ENCODE data around the gene OSBPL7. TPM values are rescaled to one million over a fixed set of nuclear protein-coding genes. Genes with fewer than 3 reads are reported as not detected.

OSBPL7 gene
- total and polyA plus RNA-seq, 2 of the 13 experiments (the other 11 are each of a cell fraction or from before 2014, with no cell fraction given) = 4.7 to 6.6 TPM

DNA sequence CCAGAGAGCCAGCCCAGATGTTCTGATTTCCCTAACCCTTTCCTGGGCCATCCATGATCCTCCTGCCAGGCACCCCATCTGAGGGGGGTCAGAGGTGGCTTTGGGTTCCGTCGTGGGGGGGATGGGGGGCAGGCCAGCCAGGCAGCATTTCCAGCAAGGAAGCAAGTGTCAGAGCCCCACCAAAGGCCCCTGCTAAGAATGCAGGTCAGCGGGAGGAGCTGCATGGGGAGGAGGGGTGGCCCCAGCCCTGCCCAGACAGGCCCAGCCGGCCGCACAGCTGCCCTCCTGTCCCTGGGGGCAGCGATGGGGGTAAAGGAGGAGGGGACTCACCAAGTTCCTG lies 21.8 kb upstream of the OSBPL7 start (continued):
- TF ChIP-seq, protein P1, sequence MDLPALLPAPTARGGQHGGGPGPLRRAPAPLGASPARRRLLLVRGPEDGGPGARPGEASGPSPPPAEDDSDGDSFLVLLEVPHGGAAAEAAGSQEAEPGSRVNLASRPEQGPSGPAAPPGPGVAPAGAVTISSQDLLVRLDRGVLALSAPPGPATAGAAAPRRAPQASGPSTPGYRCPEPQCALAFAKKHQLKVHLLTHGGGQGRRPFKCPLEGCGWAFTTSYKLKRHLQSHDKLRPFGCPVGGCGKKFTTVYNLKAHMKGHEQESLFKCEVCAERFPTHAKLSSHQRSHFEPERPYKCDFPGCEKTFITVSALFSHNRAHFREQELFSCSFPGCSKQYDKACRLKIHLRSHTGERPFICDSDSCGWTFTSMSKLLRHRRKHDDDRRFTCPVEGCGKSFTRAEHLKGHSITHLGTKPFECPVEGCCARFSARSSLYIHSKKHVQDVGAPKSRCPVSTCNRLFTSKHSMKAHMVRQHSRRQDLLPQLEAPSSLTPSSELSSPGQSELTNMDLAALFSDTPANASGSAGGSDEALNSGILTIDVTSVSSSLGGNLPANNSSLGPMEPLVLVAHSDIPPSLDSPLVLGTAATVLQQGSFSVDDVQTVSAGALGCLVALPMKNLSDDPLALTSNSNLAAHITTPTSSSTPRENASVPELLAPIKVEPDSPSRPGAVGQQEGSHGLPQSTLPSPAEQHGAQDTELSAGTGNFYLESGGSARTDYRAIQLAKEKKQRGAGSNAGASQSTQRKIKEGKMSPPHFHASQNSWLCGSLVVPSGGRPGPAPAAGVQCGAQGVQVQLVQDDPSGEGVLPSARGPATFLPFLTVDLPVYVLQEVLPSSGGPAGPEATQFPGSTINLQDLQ (CRISPR knock-in tag; IDR thresholded peaks at IDR 0.05) = no peak
- TF ChIP-seq, protein P2, sequence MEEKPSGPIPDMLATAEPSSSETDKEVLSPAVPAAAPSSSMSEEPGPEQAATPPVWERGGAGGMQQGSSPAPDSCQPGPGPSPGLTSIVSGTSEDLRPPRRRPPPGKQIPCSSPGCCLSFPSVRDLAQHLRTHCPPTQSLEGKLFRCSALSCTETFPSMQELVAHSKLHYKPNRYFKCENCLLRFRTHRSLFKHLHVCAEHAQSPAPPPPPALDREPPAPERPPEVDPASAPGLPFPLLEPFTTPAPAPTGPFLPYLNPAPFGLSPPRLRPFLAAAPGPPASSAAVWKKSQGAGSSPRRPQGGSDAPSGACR (CRISPR knock-in tag; IDR thresholded peaks at IDR 0.05) = no peak

DNA sequence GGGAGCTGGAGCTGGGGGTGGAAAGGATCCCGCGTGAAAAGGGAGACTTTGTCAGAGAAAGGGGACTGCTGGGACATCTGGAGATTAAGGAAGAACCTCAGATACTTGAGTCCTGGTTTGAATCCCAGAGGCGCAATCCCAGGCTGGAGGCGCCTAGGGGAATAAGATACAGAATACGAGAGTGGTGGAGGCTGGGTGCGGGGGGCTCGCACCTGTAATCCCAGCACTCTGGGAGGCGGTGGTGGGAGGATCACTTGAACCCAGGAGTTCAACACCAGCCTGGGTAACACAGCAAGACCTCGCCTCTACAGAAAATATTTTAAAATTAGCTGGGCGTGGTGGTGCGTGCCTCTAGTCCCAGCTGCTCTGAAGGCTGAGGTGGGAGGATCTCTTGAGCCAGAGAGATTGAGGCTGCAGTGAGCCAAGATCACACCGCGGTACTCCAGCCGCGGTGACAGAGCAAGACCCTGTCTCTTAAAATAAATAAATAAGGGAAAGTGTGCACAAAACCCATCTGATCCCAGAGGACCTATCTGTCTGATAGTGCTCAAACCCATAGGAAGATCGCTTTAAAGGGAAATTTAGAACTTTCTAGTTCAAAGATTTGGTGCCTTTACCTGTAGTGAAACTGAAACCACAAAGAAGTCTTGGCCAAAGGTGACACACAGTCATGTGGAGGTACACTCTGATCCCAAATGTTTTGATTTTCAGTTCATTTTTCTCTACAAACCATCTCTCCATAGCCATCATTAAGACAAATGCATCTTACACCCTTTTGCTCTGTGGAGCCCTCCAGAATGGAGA lies 20.1 kb upstream of the OSBPL7 start:
- peak overlapping the region; percentile 80 to 95 (median 84) for H3K4me3 ChIP-seq (replicated peaks in 1 of 3; ENCODE audit: insufficient read depth in 1 of 3, low read depth in 2 of 3, low read length in 3 of 3)
- DNase-seq (ENCODE audit: low spot score) = no peak
- ChIA-PET POLR2A (interaction anchor here (0.9 to 2.8 kb wide), 18 partner anchors 9 to 192 kb away, joined by 3 to 56 read pairs (median 5); partner anchors contain the start of genes CDK5RAP3, KPNB1, LRRC46 and MRPL10), CTCF (ENCODE audit: low intra/inter-chr PET ratio, low total read pairs) (interaction anchor here (0.9 to 5.6 kb wide), 3 partner anchors 48 to 129 kb away, joined by 3 to 162 read pairs (median 10); partner anchors contain the start of genes CDK5RAP3 and SP2)
- peak overlapping the region; percentile 84 for H3K9ac ChIP-seq (ENCODE audit: insufficient read depth, low read depth, low read length)
- FAIRE-seq = no peak
- no peaks in the 10 kb centered on the region for H4K20me1 ChIP-seq (ENCODE audit: insufficient read depth, low read length)
- no peaks in the 10 kb centered on the region; a peak in 1 of 5 replicates for H3K27me3 ChIP-seq (ENCODE audit: control insufficient read depth in 1 of 2, insufficient read depth in 2 of 2, low read length in 2 of 2)
- no peaks in the 10 kb centered on the region; a peak in 2 of 5 replicates for H3K36me3 ChIP-seq (replicated peaks in 1 of 2; ENCODE audit: control insufficient read depth in 1 of 2, insufficient read depth in 2 of 2, low read length in 2 of 2)
- H3K4me2 ChIP-seq (ENCODE audit: low read depth, low read length) = peak overlapping the region; percentile 89
- no peaks in the 10 kb centered on the region for H3K9me3 ChIP-seq (ENCODE audit: low read length)
- peaks cover 72% of the 10 kb centered on the region for H3K4me1 ChIP-seq (ENCODE audit: insufficient read depth, low read length)
- in situ Hi-C loops (cut with HindIII; ENCODE audit: extremely low pct_ligation_motif_present, low pct_unique_long_range_greater_than_20kb) (loop anchor here (5.0 kb wide), 2 partner anchors 51 to 176 kb away; no protein-coding TSS in a partner anchor), intact Hi-C loops (cut with micrococcal nuclease; ENCODE audit: unreplicated experiment) (loop anchor here (1.0 to 2.0 kb wide), 5 partner anchors 49 to 177 kb away; no protein-coding TSS in a partner anchor)
- peak overlapping the region; percentile 66 for H3K27ac ChIP-seq (ENCODE audit: extremely low read length, insufficient read depth, low read length)
- H3K79me2 ChIP-seq (ENCODE audit: insufficient read depth, low read length) = peaks cover 10% of the 10 kb centered on the region
- no TSS peak for BruUV-seq (replicated peaks)
- ATAC-seq = peak; percentile 39
- WGBS (ENCODE audit: low lambda C conversion rate) = 12% methylated on average over 16 of the region's 16 CpGs
- H2AFZ ChIP-seq (ENCODE audit: low read length) = peak overlapping the region; percentile 42
- TF ChIP-seq SRSF4 (IDR thresholded peaks at IDR 0.05; ENCODE audit: low read depth, low read length, poor library complexity, severe bottlenecking) (no peak), RFX5 (IDR thresholded peaks at IDR 0.05; ENCODE audit: low read depth, low read length) (no peak), ZC3H4 (CRISPR knock-in tag; IDR thresholded peaks at IDR 0.05; ENCODE audit: borderline replicate concordance) (no peak), ZNF570 (CRISPR knock-in tag; IDR thresholded peaks at IDR 0.05; ENCODE audit: borderline replicate concordance) (no peak), ZSCAN20 (CRISPR knock-in tag; IDR thresholded peaks at IDR 0.05; ENCODE audit: borderline replicate concordance) (no peak), ELF4 (CRISPR knock-in tag; IDR thresholded peaks at IDR 0.05; ENCODE audit: borderline replicate concordance) (no peak), ZFP36L2 (CRISPR knock-in tag; IDR thresholded peaks at IDR 0.05) (no peak), NCOA2 (CRISPR knock-in tag; IDR thresholded peaks at IDR 0.05) (no peak), ZBTB3 (CRISPR knock-in tag; IDR thresholded peaks at IDR 0.05; ENCODE audit: borderline replicate concordance, low read depth) (no peak)
- TF ChIP-seq, protein P3, sequence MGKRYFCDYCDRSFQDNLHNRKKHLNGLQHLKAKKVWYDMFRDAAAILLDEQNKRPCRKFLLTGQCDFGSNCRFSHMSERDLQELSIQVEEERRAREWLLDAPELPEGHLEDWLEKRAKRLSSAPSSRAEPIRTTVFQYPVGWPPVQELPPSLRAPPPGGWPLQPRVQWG (CRISPR knock-in tag; IDR thresholded peaks at IDR 0.05; ENCODE audit: borderline replicate concordance, low read depth) = no peak
- TF ChIP-seq, protein P4, sequence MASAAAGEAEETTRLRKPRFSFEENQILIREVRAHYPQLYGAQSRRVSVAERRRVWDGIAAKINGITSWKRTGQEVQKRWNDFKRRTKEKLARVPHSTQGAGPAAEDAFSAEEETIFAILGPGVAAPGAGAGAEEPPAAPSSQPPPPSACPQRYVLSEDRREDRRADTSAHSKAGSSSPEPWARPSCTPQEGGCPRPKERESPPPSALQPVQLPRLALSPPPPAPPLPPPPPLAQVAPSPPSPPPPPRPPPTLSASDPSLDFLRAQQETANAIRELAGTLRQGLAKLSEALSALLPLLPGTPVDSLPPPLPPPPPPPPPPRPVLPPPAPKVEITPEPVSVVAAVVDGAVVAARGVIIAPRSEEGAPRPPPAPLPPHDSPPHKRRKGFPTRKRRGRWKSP (CRISPR knock-in tag; IDR thresholded peaks at IDR 0.05) = 0 out of 2 replicates have a peak, but pooled peaks have one; percentile 12
- TF ChIP-seq, protein P5, sequence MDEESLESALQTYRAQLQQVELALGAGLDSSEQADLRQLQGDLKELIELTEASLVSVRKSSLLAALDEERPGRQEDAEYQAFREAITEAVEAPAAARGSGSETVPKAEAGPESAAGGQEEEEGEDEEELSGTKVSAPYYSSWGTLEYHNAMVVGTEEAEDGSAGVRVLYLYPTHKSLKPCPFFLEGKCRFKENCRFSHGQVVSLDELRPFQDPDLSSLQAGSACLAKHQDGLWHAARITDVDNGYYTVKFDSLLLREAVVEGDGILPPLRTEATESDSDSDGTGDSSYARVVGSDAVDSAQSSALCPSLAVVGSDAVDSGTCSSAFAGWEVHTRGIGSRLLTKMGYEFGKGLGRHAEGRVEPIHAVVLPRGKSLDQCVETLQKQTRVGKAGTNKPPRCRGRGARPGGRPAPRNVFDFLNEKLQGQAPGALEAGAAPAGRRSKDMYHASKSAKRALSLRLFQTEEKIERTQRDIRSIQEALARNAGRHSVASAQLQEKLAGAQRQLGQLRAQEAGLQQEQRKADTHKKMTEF (CRISPR knock-in tag; IDR thresholded peaks at IDR 0.05) = peak; percentile 6; the same call in 1 of the 2 replicates

Data from HepG2 (cell line).